HepG2 (cell line): ENCODE data around the gene OSGEPL1.

Source experiments
- CEBPB ChIP-seq: IDR thresholded peaks from 2 replicates; pipeline ENCODE4 v1.6.1; 2011; ENCODE audit warnings: low read depth, low read length, improper control_type of control experiment, borderline replicate concordance
- FOXA3 ChIP-seq: IDR thresholded peaks from 2 replicates; pipeline ENCODE4 v1.6.1; 2016; ENCODE audit warnings: missing genetic modification reagents, missing compliant biosample characterization
- HNRNPLL ChIP-seq: fragments of 200-400 bp; formaldehyde crosslinking; IDR thresholded peaks from 2 replicates; pipeline ENCODE4 v1.6.1; 2017; ENCODE audit warnings: mild to moderate bottlenecking, low read depth, low read length; ENCODE audit not compliant: poor library complexity, severe bottlenecking
- HOXA5 ChIP-seq: sonication (generic); formaldehyde crosslinking; IDR thresholded peaks from 2 replicates; pipeline ENCODE4 v1.4.0; 2020; ENCODE audit warnings: missing genetic modification reagents
- IKZF1 ChIP-seq: fragments of 450-650 bp; IDR thresholded peaks from 2 replicates; pipeline ENCODE4 v1.7.1; 2016
- SNAPC2 ChIP-seq: sonication (generic); formaldehyde crosslinking; IDR thresholded peaks from 2 replicates; pipeline ENCODE4 v1.8.1; 2022; ENCODE audit warnings: mild to moderate bottlenecking, missing genetic modification reagents
- ZBTB3 ChIP-seq: sonication (generic); formaldehyde crosslinking; IDR thresholded peaks from 2 replicates; pipeline ENCODE4 v1.4.0; 2020; ENCODE audit warnings: low read depth, mild to moderate bottlenecking, moderate library complexity, missing genetic modification reagents, borderline replicate concordance
- ZNF501 ChIP-seq: sonication (generic); formaldehyde crosslinking; IDR thresholded peaks from 2 replicates; pipeline ENCODE4 v1.5.1; 2020; ENCODE audit warnings: mild to moderate bottlenecking, moderate library complexity, missing genetic modification reagents
- ZNF792 ChIP-seq: IDR thresholded peaks from 2 replicates; pipeline ENCODE4 v1.6.1; 2016
- TF ChIP-seq, protein P1 (sequence below): sonication (generic); formaldehyde crosslinking; IDR thresholded peaks from 2 replicates; pipeline ENCODE4 v1.8.0; 2022; ENCODE audit warnings: mild to moderate bottlenecking, missing genetic modification reagents, borderline replicate concordance
- TF ChIP-seq, protein P2 (sequence below): sonication (generic); formaldehyde crosslinking; IDR thresholded peaks from 2 replicates; pipeline ENCODE4 v1.5.0; 2020; ENCODE audit warnings: mild to moderate bottlenecking, missing genetic modification reagents, moderate library complexity

DNA sequence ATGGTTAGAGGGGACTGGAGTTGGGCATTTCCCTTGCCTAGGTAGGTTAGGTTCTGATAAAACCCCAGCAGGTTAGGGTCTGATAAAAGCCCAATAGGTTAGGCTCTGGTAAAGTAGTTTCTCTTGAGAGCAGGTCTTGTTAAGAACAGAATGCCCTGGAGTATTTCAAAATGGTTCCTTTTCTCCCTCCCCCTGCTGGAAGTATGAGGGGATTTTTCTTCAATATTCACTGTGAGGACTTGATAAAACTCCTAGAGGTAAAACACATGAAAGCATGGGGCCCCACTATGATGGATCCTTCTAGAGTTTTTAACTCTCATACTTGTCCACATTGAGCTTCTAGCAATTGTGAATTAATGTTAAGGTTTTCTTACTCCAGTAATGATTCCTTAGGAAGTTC is 60.5 kb downstream of the OSGEPL1 start:
- TF ChIP-seq SNAPC2 (CRISPR knock-in tag) (no peak), ZBTB3 (CRISPR knock-in tag) (no peak), HNRNPLL (no peak), FOXA3 (CRISPR knock-in tag) (no peak), ZNF792 (CRISPR knock-in tag) (no peak), HOXA5 (CRISPR knock-in tag) (no peak), IKZF1 (no peak), ZNF501 (CRISPR knock-in tag) (no peak), CEBPB (no peak)
- TF ChIP-seq, protein P1, sequence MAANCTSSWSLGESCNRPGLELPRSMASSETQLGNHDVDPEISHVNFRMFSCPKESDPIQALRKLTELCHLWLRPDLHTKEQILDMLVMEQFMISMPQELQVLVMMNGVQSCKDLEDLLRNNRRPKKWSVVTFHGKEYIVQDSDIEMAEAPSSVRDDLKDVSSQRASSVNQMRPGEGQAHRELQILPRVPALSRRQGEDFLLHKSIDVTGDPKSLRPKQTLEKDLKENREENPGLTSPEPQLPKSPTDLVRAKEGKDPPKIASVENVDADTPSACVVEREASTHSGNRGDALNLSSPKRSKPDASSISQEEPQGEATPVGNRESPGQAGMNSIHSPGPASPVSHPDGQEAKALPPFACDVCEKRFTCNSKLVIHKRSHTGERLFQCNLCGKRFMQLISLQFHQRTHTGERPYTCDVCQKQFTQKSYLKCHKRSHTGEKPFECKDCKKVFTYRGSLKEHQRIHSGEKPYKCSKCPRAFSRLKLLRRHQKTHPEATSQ (CRISPR knock-in tag), result no peak
- TF ChIP-seq, protein P2, sequence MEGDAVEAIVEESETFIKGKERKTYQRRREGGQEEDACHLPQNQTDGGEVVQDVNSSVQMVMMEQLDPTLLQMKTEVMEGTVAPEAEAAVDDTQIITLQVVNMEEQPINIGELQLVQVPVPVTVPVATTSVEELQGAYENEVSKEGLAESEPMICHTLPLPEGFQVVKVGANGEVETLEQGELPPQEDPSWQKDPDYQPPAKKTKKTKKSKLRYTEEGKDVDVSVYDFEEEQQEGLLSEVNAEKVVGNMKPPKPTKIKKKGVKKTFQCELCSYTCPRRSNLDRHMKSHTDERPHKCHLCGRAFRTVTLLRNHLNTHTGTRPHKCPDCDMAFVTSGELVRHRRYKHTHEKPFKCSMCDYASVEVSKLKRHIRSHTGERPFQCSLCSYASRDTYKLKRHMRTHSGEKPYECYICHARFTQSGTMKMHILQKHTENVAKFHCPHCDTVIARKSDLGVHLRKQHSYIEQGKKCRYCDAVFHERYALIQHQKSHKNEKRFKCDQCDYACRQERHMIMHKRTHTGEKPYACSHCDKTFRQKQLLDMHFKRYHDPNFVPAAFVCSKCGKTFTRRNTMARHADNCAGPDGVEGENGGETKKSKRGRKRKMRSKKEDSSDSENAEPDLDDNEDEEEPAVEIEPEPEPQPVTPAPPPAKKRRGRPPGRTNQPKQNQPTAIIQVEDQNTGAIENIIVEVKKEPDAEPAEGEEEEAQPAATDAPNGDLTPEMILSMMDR (CRISPR knock-in tag), result no peak
